ENCODE results near the gene NDST3.

The NDST3 gene

DNA sequence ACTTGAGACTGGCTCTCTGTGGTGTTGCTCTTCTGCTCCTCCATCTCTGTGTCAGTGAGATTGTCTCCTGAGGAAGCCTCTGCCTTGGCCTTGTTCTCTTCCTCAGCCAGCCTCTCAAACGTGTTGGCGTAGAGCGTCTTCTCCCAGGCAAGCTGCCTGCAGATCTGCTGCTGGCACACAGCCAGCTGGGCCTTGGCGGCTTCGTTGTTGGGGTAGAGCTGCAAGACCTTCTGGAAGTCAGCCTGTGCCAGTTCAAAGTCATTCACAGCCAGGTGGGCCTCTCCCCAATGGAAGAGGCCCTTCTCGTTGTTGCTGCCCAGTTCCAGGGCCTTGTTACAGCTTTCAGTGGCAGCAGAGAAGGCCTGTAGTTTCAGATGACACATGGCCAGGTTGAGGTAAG is 159.1 kb downstream of the NDST3 start:
- Histone ChIP-seq H3K4me2 (ENCODE audit: low read length) (no peak overlapping the region), H3K79me2 (ENCODE audit: control insufficient read depth, low read length) (no peaks in the 10 kb centered on the region), H3K36me3 (ENCODE audit: control insufficient read depth, low read length) (no peaks in the 10 kb centered on the region), H3K4me1 (ENCODE audit: control insufficient read depth, low read length) (no peaks in the 10 kb centered on the region), H3F3A (ENCODE audit: control insufficient read depth, insufficient read depth) (no peaks in the 10 kb centered on the region), H3K9me3 (ENCODE audit: control insufficient read depth, insufficient read depth, low read length) (no peaks in the 10 kb centered on the region), H3K9me2 (replicated peaks; ENCODE audit: control insufficient read depth, low read length) (no peaks in the 10 kb centered on the region), H3K27ac (ENCODE audit: low read depth, low read length) (no peak overlapping the region), H4K20me1 (ENCODE audit: control insufficient read depth, insufficient read depth, low read depth, low read length) (no peaks in the 10 kb centered on the region), H3K27me3 (ENCODE audit: control insufficient read depth, low read length) (no peaks in the 10 kb centered on the region), H3K4me3 (ENCODE audit: low read length) (no peak overlapping the region)
- TF ChIP-seq CTCF (IDR thresholded peaks at IDR 0.05; ENCODE audit: low read depth, low read length, poor library complexity, severe bottlenecking) (no peak), EZH2phosphoT487 (IDR thresholded peaks at IDR 0.05; ENCODE audit: borderline replicate concordance, low read length) (no peak)

GRCh38 chr4:118206627-118207026 is 172.3 kb downstream of the NDST3 start:
- Histone ChIP-seq H3K9me2 (replicated peaks; ENCODE audit: control insufficient read depth, low read length) (no peaks in the 10 kb centered on the region), H3K4me1 (ENCODE audit: control insufficient read depth, low read length) (no peaks in the 10 kb centered on the region), H3F3A (ENCODE audit: control insufficient read depth, insufficient read depth) (no peaks in the 10 kb centered on the region), H4K20me1 (ENCODE audit: control insufficient read depth, insufficient read depth, low read depth, low read length) (no peaks in the 10 kb centered on the region), H3K27ac (ENCODE audit: low read depth, low read length) (no peak overlapping the region), H3K27me3 (ENCODE audit: control insufficient read depth, low read length) (no peaks in the 10 kb centered on the region), H3K36me3 (ENCODE audit: control insufficient read depth, low read length) (no peaks in the 10 kb centered on the region), H3K4me2 (ENCODE audit: low read length) (no peak overlapping the region), H3K4me3 (ENCODE audit: low read length) (no peak overlapping the region), H3K9me3 (ENCODE audit: control insufficient read depth, insufficient read depth, low read length) (no peaks in the 10 kb centered on the region), H3K79me2 (ENCODE audit: control insufficient read depth, low read length) (no peaks in the 10 kb centered on the region)
- TF ChIP-seq EZH2phosphoT487 (IDR thresholded peaks at IDR 0.05; ENCODE audit: borderline replicate concordance, low read length) (no peak), CTCF (IDR thresholded peaks at IDR 0.05; ENCODE audit: low read depth, low read length, poor library complexity, severe bottlenecking) (no peak)

DNA sequence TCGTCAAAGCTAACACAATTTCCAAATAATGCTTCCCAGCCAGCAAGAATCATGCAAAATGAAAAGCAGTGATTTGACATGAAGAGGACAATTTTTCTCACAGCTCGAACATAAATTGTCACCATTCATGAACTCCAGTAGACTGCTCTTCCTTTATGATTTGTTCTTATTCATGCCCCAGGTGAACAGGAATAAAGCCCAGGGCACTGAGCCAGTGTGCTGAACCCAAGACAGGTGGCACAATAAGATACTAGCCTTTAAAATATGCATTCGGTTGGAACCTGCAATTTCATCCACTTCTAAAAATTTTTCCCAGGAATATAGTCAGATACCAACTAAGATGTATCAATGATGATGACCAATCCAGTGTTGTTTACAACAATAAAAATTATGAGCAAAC is 178.8 kb downstream of the NDST3 start:
- Histone ChIP-seq H3K36me3 (ENCODE audit: control insufficient read depth, low read length) (no peaks in the 10 kb centered on the region), H3F3A (ENCODE audit: control insufficient read depth, insufficient read depth) (no peaks in the 10 kb centered on the region), H3K9me3 (ENCODE audit: control insufficient read depth, insufficient read depth, low read length) (no peaks in the 10 kb centered on the region), H3K79me2 (ENCODE audit: control insufficient read depth, low read length) (no peaks in the 10 kb centered on the region), H3K4me3 (ENCODE audit: low read length) (no peak overlapping the region), H3K9me2 (replicated peaks; ENCODE audit: control insufficient read depth, low read length) (no peaks in the 10 kb centered on the region), H4K20me1 (ENCODE audit: control insufficient read depth, insufficient read depth, low read depth, low read length) (no peaks in the 10 kb centered on the region), H3K27me3 (ENCODE audit: control insufficient read depth, low read length) (no peaks in the 10 kb centered on the region), H3K4me1 (ENCODE audit: control insufficient read depth, low read length) (no peaks in the 10 kb centered on the region), H3K4me2 (ENCODE audit: low read length) (no peak overlapping the region), H3K27ac (ENCODE audit: low read depth, low read length) (no peak overlapping the region)
- TF ChIP-seq CTCF (IDR thresholded peaks at IDR 0.05; ENCODE audit: low read depth, low read length, poor library complexity, severe bottlenecking) (no peak), EZH2phosphoT487 (IDR thresholded peaks at IDR 0.05; ENCODE audit: borderline replicate concordance, low read length) (no peak)

- H3K27me3 ChIP-seq (ENCODE audit: control insufficient read depth, low read length): no peaks in the 10 kb centered on the region
Observed at GRCh38 chr4:118215826-118216225, 181.5 kb downstream of the NDST3 start.

More at GRCh38 chr4:118215826-118216225, 181.5 kb downstream of the NDST3 start:
- TF ChIP-seq EZH2phosphoT487 (IDR thresholded peaks at IDR 0.05; ENCODE audit: borderline replicate concordance, low read length): no peak
- no peak for TF ChIP-seq CTCF (IDR thresholded peaks at IDR 0.05; ENCODE audit: low read depth, low read length, poor library complexity, severe bottlenecking)
- no peaks in the 10 kb centered on the region for H3K9me2 ChIP-seq (replicated peaks; ENCODE audit: control insufficient read depth, low read length)
- no peaks in the 10 kb centered on the region for H3K79me2 ChIP-seq (ENCODE audit: control insufficient read depth, low read length)
- no peaks in the 10 kb centered on the region for H4K20me1 ChIP-seq (ENCODE audit: control insufficient read depth, insufficient read depth, low read depth, low read length)
- H3F3A ChIP-seq (ENCODE audit: control insufficient read depth, insufficient read depth): no peaks in the 10 kb centered on the region
- no peak overlapping the region for H3K4me3 ChIP-seq (ENCODE audit: low read length)
- H3K4me2 ChIP-seq (ENCODE audit: low read length): no peak overlapping the region
- no peaks in the 10 kb centered on the region for H3K36me3 ChIP-seq (ENCODE audit: control insufficient read depth, low read length)
- H3K27ac ChIP-seq (ENCODE audit: low read depth, low read length): no peak overlapping the region
- H3K4me1 ChIP-seq (ENCODE audit: control insufficient read depth, low read length): no peaks in the 10 kb centered on the region
- no peaks in the 10 kb centered on the region for H3K9me3 ChIP-seq (ENCODE audit: control insufficient read depth, insufficient read depth, low read length)
